ENCODE data around the gene ATP9B.

ATP9B gene

DNA sequence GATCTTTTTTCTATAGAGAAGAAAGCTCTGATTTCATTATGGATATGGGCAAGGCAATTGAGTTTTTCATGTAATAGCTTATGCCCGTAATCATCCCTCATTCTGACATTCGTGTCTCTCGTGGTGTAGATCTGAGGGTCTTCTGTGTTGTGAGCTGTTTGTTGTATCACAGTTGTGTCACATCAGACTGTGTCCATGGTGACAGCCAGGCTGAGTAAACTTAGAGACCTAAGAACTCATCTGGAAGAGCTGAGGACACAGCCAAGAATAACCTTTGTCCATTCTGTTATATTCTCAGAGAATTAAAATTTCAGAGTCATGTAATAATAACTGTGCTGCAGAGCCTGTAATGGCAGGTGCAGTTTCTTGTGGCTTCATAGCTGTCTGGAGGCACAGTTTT lies 116.5 kb downstream of the ATP9B start:
- no peak for DNase-seq
- intact Hi-C loops (cut with DNase I) = no loop called here

DNA sequence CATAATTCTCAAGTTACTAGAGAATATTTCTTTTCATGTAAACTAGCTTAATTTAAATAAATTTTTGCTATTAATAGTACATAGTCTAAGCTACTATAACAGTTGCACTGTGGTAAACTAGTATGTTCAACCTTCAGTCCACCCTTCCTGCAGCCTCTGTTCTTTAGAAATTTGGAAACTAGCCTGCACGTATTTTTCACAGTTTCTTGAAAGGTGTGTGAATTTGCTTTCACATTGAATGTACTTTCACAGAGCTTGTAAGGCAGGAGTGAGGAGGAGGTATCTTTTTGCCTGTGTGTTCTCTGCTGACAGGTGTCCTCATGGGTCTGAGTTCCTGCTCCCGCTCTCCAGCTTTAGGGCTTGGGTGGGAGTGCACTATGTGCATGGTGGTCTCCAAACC lies 117.5 kb downstream of the ATP9B start:
- intact Hi-C loops (cut with DNase I) = no loop called here

DNA sequence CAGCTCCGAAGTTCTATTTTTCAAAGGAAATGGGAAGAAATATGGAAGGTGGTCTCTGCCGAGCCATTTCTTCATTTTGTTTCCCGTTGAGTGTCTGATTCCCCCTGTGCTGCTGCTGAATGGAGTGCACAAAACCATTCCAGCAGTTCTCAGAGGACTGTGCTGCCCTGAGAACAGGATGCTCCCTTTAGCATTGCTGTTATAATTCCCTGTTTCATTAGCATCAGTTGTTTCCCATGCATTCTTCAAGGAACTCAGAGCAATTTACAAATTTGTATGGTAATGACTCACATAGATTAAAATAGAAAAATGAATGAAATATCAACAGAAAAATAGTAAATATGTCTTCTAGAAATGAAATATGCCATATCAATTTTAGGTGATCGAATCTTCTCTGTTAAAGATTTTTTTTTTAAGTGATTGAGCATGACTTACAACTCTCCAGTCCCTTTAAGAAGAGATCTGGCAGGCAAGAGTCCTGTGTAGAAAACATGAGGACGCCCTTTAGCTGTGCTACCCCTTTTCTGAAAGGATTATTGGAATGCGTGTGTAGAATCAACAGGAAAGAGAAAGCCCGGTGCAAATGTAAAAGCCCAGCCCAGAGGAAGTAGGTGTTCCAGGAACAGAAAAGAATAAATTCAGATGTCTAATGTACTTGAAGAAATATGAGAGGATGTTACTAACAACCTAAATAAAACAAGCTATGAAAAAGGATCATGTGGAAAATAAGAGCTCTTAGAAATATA lies 118.5 kb downstream of the ATP9B start:
- intact Hi-C loops (cut with DNase I) = no loop called here
- DNase-seq = no peak

More for the DNA sequence above, 117.5 kb downstream of the ATP9B start:
- DNase-seq = no peak

DNA sequence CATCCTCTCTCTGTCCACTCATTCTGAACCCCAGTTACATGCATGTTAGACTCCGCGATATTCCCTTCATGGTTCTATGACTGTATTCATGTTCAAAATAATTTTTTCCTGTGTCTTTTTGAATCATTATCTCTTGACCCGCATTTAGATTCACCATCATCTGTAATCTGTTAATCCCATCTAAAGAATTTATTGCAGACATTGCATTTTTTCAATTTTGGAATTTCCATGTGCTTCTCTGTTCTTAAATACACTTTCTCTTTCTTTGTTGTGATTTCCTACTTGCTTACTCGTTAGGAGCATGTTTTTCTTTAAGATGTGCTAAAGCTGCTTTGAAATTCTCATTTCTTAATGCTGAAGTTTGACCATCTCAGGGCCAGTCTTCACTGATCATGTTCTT lies 122.2 kb downstream of the ATP9B start:
- DNase-seq = no peak
- intact Hi-C loops (cut with DNase I) = no loop called here

DNA sequence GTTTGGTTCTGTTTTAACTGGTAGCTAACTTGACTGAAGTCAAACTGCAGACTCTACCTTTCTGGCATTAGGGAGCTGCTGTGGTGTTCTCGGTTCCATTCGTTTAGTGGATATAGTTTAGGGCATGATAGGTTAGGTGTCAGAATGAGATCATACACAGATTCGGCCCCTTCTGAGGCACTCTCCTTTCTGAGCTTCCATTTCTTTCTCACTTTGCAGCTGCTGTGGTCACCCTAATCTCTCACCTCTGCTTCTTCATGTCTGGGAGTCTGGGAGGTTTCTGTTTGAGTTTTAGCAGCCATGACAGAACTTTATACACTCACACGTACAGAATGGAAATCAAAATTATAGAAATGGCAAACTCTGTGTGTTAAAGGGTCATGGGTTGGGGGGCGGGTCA lies 122.8 kb downstream of the ATP9B start:
- intact Hi-C loops (cut with DNase I) = no loop called here
- no peak for DNase-seq

DNA sequence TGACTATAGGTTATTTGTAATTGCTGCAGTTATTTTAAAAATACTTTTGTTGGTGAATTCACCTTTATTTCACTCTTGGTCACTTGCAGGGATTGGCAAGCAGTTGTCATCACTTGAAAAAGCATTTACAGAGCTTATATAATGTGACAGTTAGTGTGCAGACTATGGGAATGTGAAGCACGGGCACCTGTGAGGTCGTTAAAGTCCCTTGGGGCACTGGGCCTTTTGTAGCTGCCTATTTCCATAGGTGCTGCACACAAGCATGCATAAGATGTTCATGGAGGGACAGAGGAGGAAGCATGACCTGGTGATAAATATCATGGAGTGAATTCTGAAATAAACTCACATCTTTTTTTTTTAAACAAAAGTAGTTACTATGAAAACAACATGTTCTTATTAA lies 124.6 kb downstream of the ATP9B start:
- intact Hi-C loops (cut with DNase I) = no loop called here
- no peak for DNase-seq

DNA sequence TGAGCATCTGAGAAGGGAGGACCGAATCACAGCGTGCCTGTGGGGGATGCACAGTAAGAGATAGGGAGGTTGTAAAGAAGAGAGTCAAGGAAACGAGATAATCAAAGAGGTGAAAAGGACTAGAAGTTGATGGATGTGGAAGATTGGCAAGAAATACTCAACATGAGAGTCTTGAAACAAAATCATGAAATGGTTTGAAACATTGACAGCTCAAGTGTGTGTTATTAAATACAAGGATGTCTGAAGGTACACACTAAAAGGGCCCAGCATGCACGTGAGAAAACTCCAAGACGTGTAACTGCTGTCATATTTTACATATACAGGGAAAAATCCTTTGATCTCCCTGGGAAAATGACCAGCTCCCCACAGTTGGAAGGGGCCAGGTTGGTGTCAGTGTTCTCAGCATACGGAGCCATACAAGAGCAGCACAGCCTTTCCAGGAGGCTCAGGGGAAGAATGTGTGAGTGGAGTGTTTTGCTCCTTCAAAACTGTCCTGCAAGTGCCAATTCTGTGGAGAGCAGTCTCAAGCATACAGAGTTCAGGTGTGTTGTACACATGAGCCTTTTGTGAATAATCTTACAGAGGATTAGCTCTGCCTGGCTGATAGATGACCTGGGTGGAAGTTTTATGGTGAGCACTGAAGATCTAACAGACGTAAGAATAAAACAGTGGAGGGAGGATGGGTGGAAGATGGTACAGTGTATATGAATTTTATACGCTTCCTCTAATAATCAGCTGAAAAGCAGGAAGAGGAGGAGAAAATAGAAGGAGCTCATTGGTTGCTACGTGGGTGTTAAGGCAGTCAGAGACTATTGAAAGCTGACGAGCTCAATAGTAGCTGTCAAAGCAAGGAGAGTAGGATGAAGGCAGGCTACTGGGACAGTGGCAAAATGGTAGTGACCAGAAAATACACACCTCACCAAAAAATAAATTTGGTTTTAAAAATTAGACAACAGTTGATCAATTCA lies 126.8 kb downstream of the ATP9B start:
- DNase-seq = peak in 3 of 42 donors; percentile 24 to 51 (median 49)
- intact Hi-C loops (cut with DNase I) = no loop called here

DNA sequence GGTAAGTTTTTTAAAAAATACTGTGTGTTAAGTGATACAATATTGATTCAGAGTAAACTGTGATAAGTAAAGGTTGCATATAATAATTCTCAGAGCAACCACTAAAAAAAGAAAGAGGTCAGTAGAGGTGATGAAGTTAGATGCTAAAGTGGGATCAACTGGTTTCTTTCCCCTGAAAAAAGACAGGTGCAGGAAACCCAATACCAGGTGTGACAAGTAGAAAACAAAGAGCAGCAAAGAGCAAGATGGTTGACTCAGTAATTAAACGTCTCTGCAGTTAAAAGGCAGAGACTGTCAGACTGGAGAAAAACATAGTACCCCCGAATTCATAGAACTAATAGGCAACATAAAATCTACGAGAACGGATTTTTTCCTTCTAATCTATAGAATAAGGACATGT lies 128.3 kb downstream of the ATP9B start:
- intact Hi-C loops (cut with DNase I) = no loop called here
- DNase-seq = no peak

DNA sequence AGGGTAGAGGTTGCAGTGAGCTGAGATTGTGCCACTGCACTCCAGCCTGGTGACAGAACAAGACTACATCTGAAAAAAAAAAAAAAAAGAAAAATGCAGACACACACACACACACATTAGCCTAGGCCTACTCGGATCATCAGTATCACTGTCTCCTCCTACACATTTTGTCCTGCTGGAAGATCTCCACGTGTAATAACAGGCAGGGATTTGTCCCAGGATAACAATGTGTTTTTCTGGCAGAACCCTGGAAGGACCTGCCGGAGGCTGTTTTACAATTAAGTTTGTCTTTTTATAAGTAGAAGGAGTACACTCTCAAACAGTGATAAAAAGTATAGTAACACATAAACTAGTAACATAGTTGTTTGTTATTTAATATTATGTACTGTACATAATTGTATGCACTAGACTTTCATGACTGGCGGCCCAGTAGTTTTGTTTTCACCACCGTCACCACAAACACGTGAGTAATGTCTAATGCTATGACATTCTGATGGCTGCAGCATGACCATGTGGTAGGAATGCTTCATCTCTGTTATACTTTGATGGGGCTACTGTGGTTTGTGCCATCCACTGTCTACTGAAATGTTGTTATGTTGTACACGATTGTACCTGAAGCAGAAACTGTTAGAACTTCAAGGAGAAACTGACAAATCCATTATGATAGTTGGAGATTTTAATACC lies 130.6 kb downstream of the ATP9B start:
- intact Hi-C loops (cut with DNase I) = no loop called here
- DNase-seq = no peak

DNA sequence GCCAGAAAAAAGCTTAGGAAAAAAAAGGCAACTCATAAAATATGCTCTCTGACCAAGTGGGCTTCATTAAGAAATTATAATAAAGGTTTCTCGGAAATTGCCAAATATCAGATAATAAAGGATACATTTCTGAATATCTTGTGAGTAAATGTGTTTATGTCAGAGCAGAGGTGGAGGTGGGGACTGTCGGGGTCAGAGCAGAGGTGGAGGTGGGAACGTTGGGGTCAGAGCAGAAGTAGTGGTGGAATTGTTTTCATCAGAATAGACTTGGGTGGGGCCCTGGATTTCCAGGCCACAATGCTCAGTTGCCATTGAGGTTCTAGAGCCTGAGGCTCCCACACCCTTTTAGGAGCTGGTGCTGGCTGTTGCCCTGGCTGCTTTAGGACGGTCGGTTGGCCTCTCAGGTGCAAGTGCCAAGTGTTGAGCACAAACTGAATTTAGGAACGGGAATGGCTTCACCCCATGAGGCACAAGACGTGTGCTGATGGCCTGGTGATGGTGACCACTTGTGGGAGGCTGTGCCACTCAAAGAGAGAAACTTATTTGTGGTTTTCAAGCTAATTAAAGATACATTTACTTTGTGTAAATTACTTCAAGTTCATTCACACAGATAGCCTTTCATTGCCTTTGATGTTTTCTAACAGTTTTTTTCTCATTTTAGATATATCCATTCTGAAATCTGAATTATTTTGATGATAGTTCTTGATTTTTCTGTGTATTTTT lies 131.5 kb downstream of the ATP9B start:
- intact Hi-C loops (cut with DNase I) = no loop called here
- DNase-seq = peak in 11 of 42 donors; percentile 31 to 76 (median 47)

DNA sequence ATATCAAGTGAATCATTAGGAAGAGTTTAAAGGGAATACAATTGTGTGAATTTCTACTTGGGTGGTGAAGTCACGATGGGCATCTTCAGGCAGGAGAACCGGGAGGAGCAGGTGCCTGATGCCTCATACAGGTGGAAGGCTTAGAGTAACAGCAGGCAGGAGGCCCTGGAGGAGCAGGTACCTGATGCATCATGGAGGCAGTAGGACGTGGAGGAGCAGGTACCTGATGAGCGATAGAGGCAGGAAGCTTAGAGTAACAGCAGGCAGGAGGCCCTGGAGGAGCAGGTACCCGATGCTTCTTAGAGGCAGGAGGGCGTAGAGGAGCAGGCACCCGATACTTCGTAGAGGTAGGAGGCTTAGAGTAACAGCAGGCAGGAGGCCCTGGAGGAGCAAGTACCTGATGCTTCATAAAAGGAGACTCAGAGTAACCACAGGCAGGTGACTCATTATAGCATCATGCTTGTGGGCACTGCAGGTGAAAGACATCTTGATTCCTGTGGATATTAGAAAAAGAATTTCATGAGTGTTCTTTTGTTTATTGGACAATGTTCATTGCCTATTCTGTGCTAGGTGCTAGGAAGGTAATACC lies 133.9 kb downstream of the ATP9B start:
- intact Hi-C loops (cut with DNase I) = no loop called here
- DNase-seq = peak in 2 of 42 donors; percentile 22 to 45

DNA sequence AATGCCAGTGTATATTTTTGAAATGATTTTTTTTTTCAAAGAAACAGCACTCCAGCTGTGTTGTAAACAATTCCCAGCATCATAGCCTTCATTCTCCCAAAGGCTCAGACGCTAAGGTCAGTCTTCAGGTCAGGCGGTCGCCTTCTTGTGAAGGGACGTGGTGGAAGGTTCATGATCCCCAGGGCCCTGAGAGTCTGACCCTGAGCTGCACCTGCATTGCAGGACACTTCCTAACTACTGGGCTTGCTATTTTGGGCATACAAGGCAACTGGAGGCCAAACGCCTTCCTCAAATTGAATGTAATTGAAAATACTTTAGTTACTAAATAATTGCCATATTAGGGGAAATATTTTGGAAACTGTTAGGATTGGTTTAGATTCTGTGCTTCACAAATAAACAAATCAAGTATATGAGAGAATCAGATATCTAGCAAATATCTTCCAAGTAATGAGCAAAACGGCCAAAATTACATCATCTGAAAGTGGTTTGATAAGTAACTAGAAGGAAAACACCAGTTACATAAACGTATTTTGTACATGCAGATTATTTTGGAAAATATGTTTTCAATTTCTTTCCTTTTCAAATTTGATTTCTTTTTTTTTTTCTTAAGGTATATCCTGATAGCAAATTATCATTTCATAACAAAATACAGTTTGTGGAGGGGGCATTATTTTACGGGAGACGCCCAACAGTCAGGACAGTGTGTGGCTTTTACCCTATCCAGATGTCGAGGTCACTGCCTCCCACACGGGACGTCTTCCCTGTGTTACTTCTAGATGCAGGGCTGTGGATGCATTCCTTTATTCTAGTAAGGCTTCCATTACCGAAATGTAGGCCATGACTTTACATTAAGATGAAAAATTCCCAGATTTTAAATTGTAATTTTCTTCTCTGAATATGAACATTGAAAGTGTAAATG lies 136.0 kb downstream of the ATP9B start:
- intact Hi-C loops (cut with DNase I) = no loop called here
- DNase-seq = no peak

DNA sequence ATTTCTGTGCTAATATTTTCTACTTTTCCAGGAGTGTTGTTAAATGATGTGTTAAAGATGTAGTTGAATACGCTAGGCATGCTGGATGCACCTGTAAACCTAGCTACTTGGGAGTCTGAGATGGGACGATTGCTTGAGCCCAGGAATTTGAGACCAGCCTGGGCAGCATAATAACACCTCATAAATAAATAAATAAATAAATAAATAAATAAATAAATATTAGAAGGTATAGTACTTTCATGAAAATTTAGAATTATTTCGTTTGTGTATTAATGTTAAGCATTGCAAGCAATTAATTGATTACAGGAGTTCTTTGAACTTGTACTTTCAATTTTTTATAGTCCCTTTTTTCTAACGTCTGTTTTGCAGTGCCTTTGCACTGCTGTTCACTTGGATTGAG lies 137.2 kb downstream of the ATP9B start:
- intact Hi-C loops (cut with DNase I) = no loop called here
- no peak for DNase-seq

DNA sequence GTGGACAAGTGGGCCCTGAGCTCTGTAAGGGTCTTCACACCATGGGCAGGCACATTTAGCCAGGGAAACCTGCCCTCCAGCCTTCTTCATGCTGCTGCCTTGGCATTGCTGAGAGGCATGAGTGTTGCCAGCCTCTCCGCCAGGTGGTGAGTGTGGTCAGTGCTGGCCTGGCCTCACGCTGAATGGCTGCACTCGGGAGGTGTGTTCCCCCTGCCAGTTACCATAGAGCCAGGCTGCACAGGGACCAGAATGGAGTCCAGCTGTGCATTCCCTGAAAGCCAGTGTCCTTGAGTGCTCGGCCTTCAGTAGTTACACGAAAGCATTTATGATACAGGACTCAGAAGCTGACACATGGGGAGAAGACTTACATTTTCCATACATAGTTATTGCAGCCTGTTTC lies 139.7 kb downstream of the ATP9B start:
- intact Hi-C loops (cut with DNase I) = no loop called here

DNA sequence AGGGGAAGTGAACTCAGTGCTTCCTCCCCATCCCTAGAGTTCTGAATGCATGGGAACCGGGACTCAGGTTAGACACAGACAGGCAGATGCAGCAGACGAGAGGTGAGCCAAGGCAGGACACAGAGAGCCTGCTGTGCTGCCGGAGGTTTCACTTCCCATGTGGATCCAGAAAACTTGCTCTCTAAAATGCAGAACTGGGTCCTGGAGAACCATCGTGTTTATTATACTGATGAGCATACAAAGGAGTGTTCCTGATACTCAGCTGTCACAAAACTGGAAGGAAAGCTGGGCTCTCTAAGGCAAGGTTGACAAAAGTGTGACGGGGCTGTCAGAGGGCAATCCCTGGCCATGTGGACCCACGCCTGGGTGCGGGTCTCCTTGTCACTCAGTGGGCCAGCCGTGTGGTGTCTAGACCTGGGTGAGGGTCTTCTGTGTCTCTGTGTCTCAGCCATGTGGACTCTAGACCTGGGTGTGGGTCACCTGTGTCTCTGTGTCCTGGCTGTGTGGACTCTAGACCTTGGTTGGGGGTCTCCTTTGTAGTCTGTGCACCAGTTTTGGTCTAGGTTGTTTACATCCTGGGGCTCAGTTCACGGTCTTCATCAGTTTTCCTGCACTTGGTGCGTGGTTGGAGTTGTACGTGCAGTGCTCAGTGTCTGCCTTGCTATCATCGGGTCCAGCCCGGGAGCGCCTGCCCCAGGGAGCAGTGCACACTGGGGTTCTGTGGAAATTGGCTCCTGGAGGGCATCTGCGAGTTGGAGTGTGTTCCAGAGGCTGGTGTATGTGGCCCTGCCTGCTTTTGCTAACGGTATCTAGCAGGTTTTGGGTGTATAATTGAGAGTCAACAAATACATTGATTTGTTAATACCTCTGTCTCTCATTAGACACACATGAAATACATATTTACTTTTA lies 141.1 kb downstream of the ATP9B start:
- DNase-seq = no peak
- intact Hi-C loops (cut with DNase I) = no loop called here

More for the DNA sequence above, 139.7 kb downstream of the ATP9B start:
- no peak for DNase-seq

DNA sequence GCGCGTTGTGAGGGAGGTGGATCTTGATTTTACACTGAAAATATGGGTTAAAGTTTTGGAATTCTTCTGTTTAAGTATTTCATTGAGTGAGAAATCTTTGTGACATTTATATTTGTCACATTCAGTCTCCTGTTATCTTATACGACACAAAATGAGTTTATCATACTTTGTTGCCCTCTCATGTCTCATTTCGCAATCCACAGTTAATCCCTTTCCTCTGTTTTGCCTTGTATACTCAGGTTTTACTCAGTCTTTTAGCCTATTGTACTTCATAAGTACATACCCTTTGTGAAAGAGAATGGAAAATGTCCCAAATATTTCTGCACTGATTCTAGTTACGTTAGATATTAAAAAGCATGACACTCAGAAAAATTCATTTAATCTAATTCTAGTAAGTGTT lies 142.7 kb downstream of the ATP9B start:
- intact Hi-C loops (cut with DNase I) = no loop called here
- no peak for DNase-seq

DNA sequence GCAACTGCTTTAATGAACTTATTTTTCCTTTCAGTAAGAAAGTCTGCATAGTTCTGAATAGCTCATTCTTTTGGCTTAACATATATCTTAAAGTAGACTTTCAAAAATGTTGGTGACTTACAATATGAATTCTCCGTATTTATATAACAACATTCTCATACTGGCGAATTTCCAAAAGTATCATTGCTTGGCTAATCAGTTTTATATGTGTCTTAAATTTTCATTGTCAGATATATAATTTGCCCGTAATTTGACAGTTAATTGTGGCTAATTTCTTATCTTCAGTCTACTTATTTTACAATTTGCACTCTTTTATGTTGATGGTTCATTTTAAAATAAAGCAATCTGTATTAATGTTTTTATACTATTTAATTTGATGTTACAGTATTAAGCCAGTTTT lies 144.9 kb downstream of the ATP9B start:
- DNase-seq = no peak
- intact Hi-C loops (cut with DNase I) = no loop called here

Data from head of caudate nucleus (tissue), 42 donors.